ENCODE results near the gene S100B.

S100B gene

DNA sequence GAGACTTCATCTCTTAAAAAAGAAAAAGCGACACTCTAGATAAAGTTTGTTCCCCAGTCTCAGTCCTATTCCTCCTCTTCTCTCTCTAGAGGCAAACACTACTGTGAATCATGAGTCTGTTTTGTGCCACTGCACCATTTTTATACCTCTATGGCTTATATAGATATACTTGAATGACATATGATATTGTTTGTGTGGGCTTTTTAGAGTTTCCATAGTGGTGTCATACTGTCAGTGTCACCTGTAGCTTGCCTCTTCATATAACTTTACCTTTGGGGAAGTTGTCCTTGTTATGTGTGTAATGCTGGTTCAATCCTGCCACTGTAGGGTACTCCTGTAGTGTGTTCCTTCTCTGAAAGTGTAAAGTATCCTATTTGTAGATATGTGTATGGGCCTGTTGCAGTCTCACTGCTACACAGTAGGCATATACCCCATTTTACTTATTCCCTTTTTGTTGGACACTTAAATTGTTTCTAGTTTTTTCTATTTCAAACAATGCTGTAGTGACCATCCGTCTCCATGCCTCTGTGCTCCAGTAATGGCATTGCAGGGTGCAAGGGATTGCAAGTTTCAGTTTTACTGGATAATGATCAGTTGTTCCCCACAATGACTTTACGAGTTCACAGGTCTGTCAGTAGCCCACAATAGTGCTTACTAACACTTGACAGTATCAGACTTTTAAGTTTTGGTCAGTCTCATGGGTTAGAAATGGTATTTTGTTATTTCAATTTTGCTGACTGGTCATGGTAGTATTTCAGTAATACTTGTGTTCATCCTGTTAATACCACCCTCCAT, 33.3 kb upstream of the S100B start:
- no peaks in the 10 kb centered on the region for H3K27me3 ChIP-seq
- no peak for TF ChIP-seq CTCF (IDR thresholded peaks at IDR 0.05)
- H3K4me1 ChIP-seq (ENCODE audit: control insufficient read depth in 1 of 2, insufficient read depth in 1 of 2, low read depth in 1 of 2, low read length in 1 of 2), result peaks cover 48 to 53% of the 10 kb centered on the region in 2 experiments
- peak overlapping the region; percentile 50 for H3K27ac ChIP-seq
- H3K9me3 ChIP-seq, result no peaks in the 10 kb centered on the region
- no peak overlapping the region for H3K4me3 ChIP-seq (ENCODE audit: low read depth in 1 of 2, low read length in 1 of 2)
- H3K36me3 ChIP-seq, result peaks cover 32% of the 10 kb centered on the region

GRCh38 chr21:46636550-46637285, 31.8 kb upstream of the S100B start:
- Histone ChIP-seq H3K4me1 (ENCODE audit: control insufficient read depth in 1 of 2, insufficient read depth in 1 of 2, low read depth in 1 of 2, low read length in 1 of 2) (peaks cover 48 to 53% of the 10 kb centered on the region in 2 experiments), H3K4me3 (ENCODE audit: low read depth in 1 of 2, low read length in 1 of 2) (peak overlapping the region; percentile 86 to 100)

GRCh38 chr21:46636181-46636512, 31.3 kb upstream of the S100B start:
- Histone ChIP-seq H3K27me3 (no peaks in the 10 kb centered on the region), H3K4me1 (ENCODE audit: control insufficient read depth in 1 of 2, insufficient read depth in 1 of 2, low read depth in 1 of 2, low read length in 1 of 2) (peaks cover 48 to 53% of the 10 kb centered on the region in 2 experiments), H3K27ac (peak overlapping the region; percentile 98), H3K9me3 (no peaks in the 10 kb centered on the region), H3K4me3 (ENCODE audit: low read depth in 1 of 2, low read length in 1 of 2) (peak overlapping the region; percentile 86 to 100), H3K36me3 (peaks cover 13% of the 10 kb centered on the region)
- TF ChIP-seq CTCF (IDR thresholded peaks at IDR 0.05), result no peak

More at GRCh38 chr21:46636550-46637285, 31.8 kb upstream of the S100B start:
- Histone ChIP-seq H3K36me3 (peaks cover 19% of the 10 kb centered on the region), H3K27ac (peak overlapping the region; percentile 98), H3K9me3 (no peaks in the 10 kb centered on the region), H3K27me3 (no peaks in the 10 kb centered on the region)
- TF ChIP-seq CTCF (IDR thresholded peaks at IDR 0.05), result no peak

GRCh38 chr21:46635324-46636180, 30.7 kb upstream of the S100B start, which contains the start of gene PRMT2:
Gene PRMT2, plus strand, starts transcription at chr21:46635674. Its CDS starts 1,278 bp downstream, at chr21:46636952.
- Histone ChIP-seq H3K4me1 (ENCODE audit: control insufficient read depth in 1 of 2, insufficient read depth in 1 of 2, low read depth in 1 of 2, low read length in 1 of 2) (peaks cover 48 to 53% of the 10 kb centered on the region in 2 experiments), H3K27ac (peak within 1 kb of the TSS; percentile 98), H3K4me3 (ENCODE audit: low read depth in 1 of 2, low read length in 1 of 2) (peak within 1 kb of the TSS; percentile 86 to 100), H3K9me3 (no peaks in the 10 kb centered on the region), H3K36me3 (peaks cover 8% of the 10 kb centered on the region), H3K27me3 (no peaks in the 10 kb centered on the region)
- no peak for TF ChIP-seq CTCF (IDR thresholded peaks at IDR 0.05)

GRCh38 chr21:46634966-46635323, 30.1 kb upstream of the S100B start:
- Histone ChIP-seq H3K36me3 (peaks cover 8% of the 10 kb centered on the region), H3K4me1 (ENCODE audit: control insufficient read depth in 1 of 2, insufficient read depth in 1 of 2, low read depth in 1 of 2, low read length in 1 of 2) (peaks cover 48 to 52% of the 10 kb centered on the region in 2 experiments), H3K9me3 (no peaks in the 10 kb centered on the region), H3K4me3 (ENCODE audit: low read depth in 1 of 2, low read length in 1 of 2) (peak overlapping the region; percentile 86 to 100), H3K27ac (peak overlapping the region; percentile 98), H3K27me3 (no peaks in the 10 kb centered on the region)
- peak; percentile 28 for TF ChIP-seq CTCF (IDR thresholded peaks at IDR 0.05)
